GM21576 (cell line): ENCODE data around the gene CNTNAP2.

Source experiments
- ATAC-seq: cut with Tn5 transposase; IDR thresholded peaks from one replicate; pipeline ENCODE4 v1.9.1; 2021; ENCODE audit warnings: mild to moderate bottlenecking, moderate library complexity; ENCODE audit not compliant: unreplicated experiment

CNTNAP2 gene

GRCh38 chr7:147980826-147981813 lies 1864.5 kb downstream of the CNTNAP2 start:
- ATAC-seq, result peak; percentile 97

DNA sequence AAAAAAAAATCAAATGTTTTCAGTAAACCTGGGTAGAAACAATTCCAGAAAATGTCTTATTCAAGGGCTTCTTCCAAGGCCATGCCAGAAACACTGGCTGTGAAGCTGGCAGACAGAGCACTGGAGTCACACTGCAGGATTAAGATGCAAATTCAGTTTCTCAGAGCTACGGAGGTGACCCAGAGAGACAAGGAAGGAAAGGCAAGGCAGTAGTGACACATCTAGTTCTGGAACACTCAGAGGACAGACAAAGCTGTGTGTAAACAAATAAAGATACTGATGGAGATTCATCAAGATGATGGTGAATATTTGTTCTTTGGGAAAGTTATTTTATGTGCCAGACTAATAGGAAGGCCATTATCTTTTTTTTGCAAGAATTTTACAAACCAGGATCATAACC lies 1865.7 kb downstream of the CNTNAP2 start:
- no peak for ATAC-seq

DNA sequence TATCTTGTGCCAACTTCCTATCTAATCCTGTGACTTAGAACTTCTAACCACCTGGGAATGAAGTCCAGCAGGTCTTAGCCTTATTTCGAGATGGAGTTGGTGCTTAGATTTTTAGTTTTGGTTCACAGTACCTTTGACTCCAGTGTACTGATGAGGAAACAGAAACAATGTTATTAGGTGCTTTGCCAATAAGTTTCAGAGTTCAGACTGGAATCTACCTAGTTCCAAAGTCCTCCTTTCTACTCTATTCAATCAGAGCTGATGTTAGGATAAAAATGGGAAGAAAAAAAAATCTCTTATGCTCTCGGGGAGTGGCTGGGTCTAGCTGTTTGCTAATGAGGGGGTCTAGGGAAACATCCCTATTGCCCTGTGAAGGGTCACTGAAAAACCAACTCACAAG lies 1867.7 kb downstream of the CNTNAP2 start:
- no peak for ATAC-seq

DNA sequence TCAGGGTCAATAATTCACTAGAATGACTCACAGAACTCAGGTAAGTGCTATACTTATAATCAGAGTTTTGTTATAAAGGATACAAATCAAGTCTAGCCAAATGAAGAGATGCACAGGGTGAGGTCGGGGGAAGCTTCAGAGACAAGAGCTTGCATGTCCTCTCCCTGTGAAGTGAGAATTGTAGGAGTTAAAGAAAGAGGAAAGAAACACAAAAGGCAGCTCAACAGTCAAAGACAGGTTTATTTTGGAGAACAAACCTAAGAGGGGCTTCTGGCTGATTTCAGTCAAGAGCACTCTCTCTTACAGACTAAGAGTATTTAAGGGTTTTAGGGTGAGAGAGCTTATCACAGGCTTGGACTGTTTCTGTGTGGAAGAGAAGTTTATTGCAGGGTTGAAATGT lies 1873.5 kb downstream of the CNTNAP2 start:
- no peak for ATAC-seq

- ATAC-seq, result no peak
Observed at GRCh38 chr7:147990942-147991341, 1874.3 kb downstream of the CNTNAP2 start.

- no peak for ATAC-seq
Observed at GRCh38 chr7:147992698-147993097, 1876.1 kb downstream of the CNTNAP2 start.

- ATAC-seq, result no peak
Observed at GRCh38 chr7:147997636-147998035, 1881.0 kb downstream of the CNTNAP2 start.

DNA sequence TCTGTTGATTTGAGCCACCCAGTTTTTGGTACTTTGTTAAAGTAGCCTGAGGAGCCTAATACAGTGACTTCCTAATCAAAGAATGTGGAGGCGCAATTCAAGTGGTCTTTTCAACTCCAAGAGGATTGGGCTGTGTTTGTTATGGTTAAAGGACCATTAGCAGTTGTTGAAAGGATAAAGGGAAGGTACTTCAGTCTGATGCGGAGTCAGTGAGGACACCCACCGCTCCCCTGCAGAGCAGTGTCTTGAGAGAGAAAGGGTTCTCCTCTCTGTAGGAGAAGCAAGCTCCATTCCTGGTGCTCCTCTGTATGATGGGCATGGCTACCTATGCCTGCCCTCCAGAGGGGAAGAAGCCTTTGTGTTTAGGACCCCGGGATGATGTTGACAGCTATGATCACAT lies 1883.4 kb downstream of the CNTNAP2 start:
- ATAC-seq, result no peak

DNA sequence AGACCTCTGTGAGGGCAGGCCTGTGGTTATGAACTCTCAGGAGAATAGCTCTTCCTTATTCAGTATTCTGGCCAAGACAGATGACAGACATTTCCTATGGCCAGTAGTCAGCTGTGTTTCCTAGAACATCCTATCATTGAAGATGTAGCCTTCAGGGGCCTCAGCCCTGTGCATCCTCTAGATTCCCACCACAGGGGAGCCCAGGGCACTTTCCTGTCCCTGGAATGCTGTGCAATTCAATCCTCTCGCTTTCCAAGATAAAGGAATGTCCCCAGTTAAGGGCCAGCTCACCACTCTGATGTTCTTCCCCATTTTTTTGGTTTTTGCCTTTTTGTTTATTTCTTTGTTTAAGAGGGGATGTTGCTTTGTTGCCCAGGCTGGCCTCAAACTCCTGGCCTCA lies 1895.2 kb downstream of the CNTNAP2 start:
- no peak for ATAC-seq

DNA sequence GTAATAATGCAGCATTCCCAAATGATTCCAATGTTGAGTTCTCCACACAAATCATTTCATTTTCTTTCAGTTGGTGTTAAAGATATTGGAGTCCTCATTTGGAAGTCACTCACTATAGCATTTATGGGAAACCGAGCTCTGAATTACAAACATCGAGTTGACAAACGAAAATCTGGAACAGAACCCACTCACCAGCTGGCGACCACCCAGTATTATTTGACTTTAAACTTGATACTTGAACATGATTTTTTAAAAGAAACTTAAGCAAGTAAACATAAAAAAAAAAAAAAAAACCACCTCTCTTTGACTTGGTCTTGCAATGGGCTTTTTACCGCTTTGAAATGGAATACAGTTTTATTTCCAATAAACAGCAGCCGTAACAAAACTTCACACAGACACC lies 1897.4 kb downstream of the CNTNAP2 start:
- no peak for ATAC-seq

- ATAC-seq, result no peak
Observed at GRCh38 chr7:148014541-148014940, 1897.9 kb downstream of the CNTNAP2 start.

- no peak for ATAC-seq
Observed at GRCh38 chr7:148017126-148017525, 1900.5 kb downstream of the CNTNAP2 start.

- no peak for ATAC-seq
Observed at GRCh38 chr7:148020679-148021078, 1904.1 kb downstream of the CNTNAP2 start.

- ATAC-seq, result no peak
Observed at GRCh38 chr7:148021507-148022045, 1905.0 kb downstream of the CNTNAP2 start.

- no peak for ATAC-seq
Observed at GRCh38 chr7:148022832-148023231, 1906.2 kb downstream of the CNTNAP2 start.

- ATAC-seq, result no peak
Observed at GRCh38 chr7:148026713-148027112, 1910.1 kb downstream of the CNTNAP2 start.

GRCh38 chr7:148028165-148028564 lies 1911.6 kb downstream of the CNTNAP2 start:
- ATAC-seq, result no peak

DNA sequence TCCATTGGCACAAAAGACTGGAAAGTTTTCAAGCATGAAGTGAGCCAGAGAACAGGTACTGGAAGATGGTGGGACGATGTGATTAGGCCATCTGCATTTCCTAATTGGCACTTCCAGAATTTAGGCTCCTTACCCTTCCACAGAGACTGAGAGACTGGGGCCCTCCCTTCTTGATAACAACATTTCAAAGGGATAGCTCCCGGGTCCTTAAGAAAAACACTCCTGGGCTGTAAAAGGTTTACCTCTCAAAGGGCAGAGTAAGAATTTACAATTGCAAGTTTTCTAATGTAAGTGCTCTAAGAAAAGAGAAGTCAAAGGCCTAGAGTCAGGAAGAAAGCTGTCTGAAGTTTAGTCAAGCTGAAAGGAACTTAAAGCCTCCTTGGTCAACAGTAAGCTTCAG lies 1914.4 kb downstream of the CNTNAP2 start:
- ATAC-seq, result no peak

DNA sequence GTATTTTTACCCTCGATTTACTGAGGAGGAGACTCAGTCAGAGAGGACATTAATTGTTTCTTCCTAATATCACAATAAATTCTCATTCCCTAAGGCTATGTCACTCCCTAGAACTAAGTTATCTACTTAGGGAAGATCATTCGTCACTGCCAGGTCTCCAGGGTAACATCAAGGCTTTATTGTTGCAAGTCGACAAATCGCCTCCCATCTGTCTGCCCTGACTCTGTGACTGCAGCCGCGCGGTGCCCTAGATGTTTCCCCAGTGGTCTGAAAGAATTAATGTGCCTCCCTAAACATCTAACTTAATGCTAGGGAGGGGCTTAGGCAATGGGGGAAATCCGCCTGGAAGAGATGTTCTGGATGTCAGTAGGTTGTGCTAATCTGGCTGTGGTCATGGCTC lies 1915.2 kb downstream of the CNTNAP2 start:
- ATAC-seq, result no peak

DNA sequence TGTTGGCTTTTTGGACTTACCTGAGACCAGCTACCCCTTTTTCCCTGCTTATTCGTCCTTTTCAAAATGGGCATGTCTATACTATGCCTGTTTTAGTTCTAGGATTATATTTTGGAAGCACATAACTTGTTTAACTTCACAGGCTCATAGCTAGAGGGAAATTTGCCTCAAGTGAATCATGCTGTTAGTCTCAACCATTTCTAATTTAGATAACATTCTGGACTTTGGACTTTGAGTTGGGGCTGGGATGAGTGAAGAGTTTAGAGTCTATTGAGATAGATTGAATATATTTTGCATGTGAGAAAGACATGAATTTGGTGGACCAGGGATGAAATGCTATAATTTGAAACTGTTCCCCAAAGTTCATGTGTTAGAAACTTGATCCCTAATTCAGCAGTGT lies 1919.3 kb downstream of the CNTNAP2 start:
- ATAC-seq, result no peak

GRCh38 chr7:148037044-148037443 lies 1920.4 kb downstream of the CNTNAP2 start:
- no peak for ATAC-seq

DNA sequence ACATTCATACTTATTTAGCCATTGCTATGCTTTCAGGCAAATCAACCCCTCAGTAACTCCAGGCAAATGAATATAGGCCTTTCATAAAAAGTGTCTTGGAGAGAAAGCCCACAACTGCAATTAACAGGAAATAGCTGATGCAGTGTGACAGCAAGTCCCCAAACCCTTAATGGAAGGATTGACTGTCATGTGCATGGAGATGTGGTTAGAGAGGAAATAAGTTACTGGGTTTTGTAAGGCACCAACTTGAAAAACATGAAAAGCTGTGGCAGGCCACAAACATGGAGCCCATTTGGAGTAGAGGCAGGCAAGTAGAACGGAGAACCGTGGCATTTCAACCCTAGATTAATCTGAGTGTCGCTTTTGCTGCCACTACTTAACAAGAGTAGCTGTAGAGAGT lies 1924.6 kb downstream of the CNTNAP2 start:
- no peak for ATAC-seq
